ENCODE results near the gene NLRP12.

The NLRP12 gene

GRCh38 chr19:53828531-53828930 is 4.4 kb upstream of the NLRP12 start:
- in situ Hi-C loops (cut with MboI; ENCODE audit: low pct_unique_long_range_greater_than_20kb, low sequenced_read_pairs, unreplicated experiment), result no loop called here
- no peak for TF ChIP-seq CTCF (IDR thresholded peaks at IDR 0.05; ENCODE audit: extremely low read depth, insufficient read depth, missing control alignments)

GRCh38 chr19:53826876-53827275 is 2.8 kb upstream of the NLRP12 start:
- DNase-seq (ENCODE audit: low spot score), result no peak
- in situ Hi-C loops (cut with MboI; ENCODE audit: low pct_unique_long_range_greater_than_20kb, low sequenced_read_pairs, unreplicated experiment), result no loop called here
- TF ChIP-seq CTCF (IDR thresholded peaks at IDR 0.05; ENCODE audit: extremely low read depth, insufficient read depth, missing control alignments), result no peak

More at GRCh38 chr19:53828531-53828930, 4.4 kb upstream of the NLRP12 start:
- no peak for DNase-seq (ENCODE audit: low spot score)

GRCh38 chr19:53823380-53824120 is 564 bp downstream of the NLRP12 start:
- TF ChIP-seq CTCF (IDR thresholded peaks at IDR 0.05; ENCODE audit: extremely low read depth, insufficient read depth, missing control alignments), result no peak
- DNase-seq (ENCODE audit: low spot score), result no peak
- in situ Hi-C loops (cut with MboI; ENCODE audit: low pct_unique_long_range_greater_than_20kb, low sequenced_read_pairs, unreplicated experiment), result no loop called here

GRCh38 chr19:53819861-53820260 is 4.3 kb downstream of the NLRP12 start:
- in situ Hi-C loops (cut with MboI; ENCODE audit: low pct_unique_long_range_greater_than_20kb, low sequenced_read_pairs, unreplicated experiment), result no loop called here
- DNase-seq (ENCODE audit: low spot score), result no peak
- no peak for TF ChIP-seq CTCF (IDR thresholded peaks at IDR 0.05; ENCODE audit: extremely low read depth, insufficient read depth, missing control alignments)

GRCh38 chr19:53818756-53819155 is 5.4 kb downstream of the NLRP12 start:
- no peak for DNase-seq (ENCODE audit: low spot score)
- no peak for TF ChIP-seq CTCF (IDR thresholded peaks at IDR 0.05; ENCODE audit: extremely low read depth, insufficient read depth, missing control alignments)
- in situ Hi-C loops (cut with MboI; ENCODE audit: low pct_unique_long_range_greater_than_20kb, low sequenced_read_pairs, unreplicated experiment), result no loop called here

- TF ChIP-seq CTCF (IDR thresholded peaks at IDR 0.05; ENCODE audit: extremely low read depth, insufficient read depth, missing control alignments), result no peak
- DNase-seq (ENCODE audit: low spot score), result no peak
- in situ Hi-C loops (cut with MboI; ENCODE audit: low pct_unique_long_range_greater_than_20kb, low sequenced_read_pairs, unreplicated experiment), result no loop called here
Measured at GRCh38 chr19:53813996-53814395, 10.1 kb downstream of the NLRP12 start.
